ENCODE data around the gene DLG2.

- no peak for TF ChIP-seq CTCF (IDR thresholded peaks at IDR 0.05)
- TF ChIP-seq POLR2AphosphoS5 (IDR thresholded peaks at IDR 0.05) = no peak
- TF ChIP-seq POLR2A (IDR thresholded peaks at IDR 0.05; ENCODE audit: low read depth) = no peak
These were observed 1833.8 kb downstream of the DLG2 start for GRCh38 chr11:83793310-83793709.
